T-helper 22 cell (primary cell): ENCODE measurements around the gene PARM1.
"Not testable (repeated sequence)": the region's sequence is repeated elsewhere in the genome, so short reads cannot be mapped to it uniquely, and the experiment has no call there.

Experiments
- DNase-seq: peaks from one replicate; pipeline ENCODE4 v3.0.0-alpha.2; 2020; ENCODE audit warnings: low read depth

Gene PARM1

DNA sequence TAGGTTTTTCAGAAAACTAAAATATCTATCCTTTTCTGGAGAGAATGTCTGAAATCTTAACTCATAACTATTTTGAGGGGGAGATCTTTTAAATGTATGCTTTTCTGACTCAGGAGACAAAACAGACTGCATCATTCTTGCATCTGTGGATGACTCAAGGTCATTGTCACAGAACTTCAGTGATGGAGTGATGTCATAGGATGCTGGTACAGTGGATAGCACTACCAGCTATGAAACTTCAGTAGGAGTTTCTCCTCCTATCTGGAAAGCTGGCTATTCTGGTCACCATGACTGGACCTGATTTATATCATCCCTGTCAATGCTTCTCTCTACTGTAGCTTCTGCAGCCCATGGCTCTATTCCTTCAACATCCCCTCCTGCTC lies 50.3 kb downstream of the PARM1 start:
- DNase-seq, result no peak

DNA sequence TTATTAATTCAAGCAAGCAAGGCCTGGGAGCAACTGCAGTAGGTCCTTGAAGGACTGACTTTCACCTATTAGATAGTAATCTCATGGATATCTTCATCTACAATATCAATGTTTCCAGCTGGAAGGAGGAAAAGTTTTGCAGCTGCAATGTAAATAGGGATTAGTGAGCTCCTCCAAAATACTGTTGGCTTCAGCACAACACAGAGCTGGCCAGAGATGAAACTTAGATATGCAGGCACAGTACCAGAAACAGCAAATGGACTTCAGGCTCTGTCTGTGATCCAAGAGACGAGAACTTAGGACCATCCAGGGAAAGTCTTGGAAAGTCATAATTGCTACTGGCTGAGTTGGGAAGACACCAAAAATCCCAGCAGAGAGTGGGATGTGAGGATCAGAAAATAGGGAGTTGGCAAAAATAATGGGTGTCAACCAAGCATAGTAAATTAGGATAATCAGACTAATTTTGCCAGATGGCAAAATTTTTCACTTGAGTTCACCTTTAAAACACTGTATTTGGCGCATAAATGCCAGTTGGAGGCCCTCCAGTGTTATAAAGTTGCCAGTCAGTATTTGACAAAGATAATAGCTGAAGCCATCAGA lies 57.5 kb downstream of the PARM1 start:
- DNase-seq, result no peak

DNA sequence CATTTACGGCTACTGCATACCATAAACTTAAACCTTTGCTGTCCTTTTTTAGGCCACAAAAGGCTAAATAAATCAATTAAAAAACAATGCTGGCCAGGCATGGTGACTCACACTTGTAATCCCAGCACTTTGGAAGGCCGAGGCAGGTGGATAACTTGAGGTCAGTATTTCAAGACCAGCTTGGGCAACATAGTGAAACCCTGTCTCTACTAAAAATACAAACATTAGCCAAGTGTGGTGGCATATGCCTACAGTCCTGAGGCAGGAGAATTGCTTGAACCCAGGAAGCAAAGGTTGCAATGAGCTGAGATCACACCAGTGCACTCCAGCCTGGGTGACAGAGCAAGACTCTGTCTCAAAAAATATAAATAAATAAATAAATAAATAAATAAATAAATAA lies 61.5 kb downstream of the PARM1 start:
- DNase-seq, result not testable (repeated sequence)

DNA sequence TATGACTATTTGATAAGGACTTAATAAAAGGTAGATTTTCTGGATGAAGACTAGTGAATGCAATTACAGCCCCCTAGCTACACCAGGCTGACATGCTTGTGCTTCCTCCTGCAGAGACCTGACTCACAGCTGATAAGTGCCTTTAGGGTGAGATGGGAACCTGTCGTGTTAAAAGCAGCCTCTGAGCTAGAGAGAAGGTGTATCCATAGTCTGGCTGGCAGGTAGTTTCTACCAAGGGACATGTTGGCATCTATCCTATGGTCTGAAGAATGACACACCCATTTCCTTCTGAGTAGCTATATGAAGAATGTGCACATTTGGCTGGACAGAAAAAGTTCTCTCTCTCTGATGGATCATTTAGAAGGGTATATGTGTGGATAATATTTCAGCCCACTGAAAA lies 64.1 kb downstream of the PARM1 start:
- no peak for DNase-seq

DNA sequence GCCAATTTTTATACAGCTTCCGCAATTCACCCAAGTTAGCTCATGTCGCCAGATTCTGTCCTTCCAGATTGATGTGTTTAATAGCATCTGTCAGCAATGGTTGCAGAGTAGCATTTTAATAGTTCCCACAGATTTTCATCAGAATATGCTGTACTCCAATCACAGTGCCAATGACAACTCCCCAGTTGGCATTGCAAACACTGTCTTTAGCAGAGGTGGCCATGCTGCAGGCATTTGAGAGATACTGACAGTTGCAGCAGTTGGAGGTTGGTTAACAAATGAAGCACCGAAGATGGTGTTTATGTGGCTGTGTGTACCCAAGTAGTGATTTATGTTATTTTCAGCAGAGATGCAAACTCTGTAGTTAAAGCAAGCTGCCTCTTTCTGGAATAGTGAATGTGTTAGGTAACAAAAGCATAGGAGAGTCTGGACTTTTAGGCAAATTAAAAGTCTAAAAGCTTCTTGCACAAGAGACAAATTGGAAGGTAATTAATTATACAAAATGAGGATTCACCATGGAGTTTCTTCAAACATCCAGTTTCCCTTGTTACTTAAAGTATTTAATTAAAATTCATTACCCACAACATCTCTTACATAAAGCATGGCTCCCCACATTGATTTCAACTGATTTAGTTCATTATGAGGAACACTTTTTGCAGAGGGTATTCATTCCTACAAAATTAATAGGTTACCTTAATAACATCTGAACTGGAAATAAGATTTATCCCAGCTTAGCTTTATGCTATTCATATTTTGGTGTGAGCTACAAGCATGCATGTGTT lies 65.2 kb downstream of the PARM1 start:
- no peak for DNase-seq

DNA sequence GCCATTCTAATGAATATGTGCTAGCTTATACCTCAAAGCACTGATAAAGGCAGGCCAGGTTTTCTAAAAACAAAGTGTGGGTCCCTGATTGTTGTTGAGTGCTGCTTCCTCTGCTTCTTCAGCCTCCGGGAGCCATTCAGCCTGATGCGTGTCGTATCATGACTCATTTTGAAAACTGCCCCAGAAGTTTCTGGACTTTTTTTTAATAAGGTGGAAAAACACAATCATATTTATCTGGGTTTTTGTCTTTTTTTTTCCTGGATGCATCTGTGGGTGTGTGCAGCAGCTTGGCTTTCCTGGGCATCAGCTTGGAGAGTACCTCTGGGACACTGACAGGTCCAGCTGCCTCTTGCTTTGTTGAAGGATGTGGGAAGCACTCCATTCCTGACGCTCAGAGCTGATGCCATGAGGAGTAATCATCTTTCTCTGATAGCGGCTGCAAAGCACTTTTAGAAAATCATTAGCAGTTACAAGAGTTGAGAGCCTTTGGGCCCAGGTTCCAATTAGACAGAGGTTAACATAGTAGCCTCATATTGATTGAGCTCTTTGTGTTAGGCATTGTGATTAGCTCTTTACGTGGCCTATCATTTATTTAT lies 66.9 kb downstream of the PARM1 start:
- no peak for DNase-seq

DNA sequence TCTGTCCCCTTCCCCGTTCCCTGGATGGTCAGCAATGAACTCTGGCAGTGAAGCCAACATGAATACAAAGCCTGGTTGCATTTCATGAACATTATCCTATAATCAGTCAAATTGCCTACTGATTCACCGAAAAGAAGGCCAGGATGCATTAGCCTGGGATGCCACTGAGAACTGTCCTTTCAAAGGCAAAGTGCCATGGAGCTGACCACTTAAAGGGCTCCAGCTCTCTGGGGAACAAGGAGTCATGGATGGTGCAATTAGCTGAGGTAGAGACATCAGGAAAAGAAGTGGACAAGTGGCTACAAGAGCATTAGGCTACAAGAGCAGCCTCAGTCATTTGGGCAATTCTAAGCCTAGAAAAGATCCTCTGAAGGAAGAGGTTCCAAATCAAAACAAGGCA lies 69.0 kb downstream of the PARM1 start:
- no peak for DNase-seq

DNA sequence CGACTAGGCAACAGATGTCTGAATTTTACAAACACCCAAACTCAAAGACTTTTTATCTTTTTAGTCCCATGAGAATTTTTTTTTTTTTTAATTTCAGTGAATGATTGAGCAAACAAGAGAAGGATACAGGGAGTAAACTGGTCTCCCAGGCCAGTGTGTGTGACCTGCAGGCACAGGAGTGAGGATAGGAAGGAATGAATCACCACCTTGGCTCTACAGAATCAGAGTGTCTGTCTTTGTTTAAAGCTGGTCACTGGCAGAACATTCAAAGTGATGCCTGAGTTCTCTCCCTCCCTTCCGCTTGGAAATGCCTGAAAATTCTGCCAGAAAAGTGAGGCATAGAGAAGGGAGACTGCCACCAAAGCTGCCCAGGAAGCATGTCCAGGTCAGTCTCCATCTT lies 69.5 kb downstream of the PARM1 start:
- DNase-seq, result no peak

DNA sequence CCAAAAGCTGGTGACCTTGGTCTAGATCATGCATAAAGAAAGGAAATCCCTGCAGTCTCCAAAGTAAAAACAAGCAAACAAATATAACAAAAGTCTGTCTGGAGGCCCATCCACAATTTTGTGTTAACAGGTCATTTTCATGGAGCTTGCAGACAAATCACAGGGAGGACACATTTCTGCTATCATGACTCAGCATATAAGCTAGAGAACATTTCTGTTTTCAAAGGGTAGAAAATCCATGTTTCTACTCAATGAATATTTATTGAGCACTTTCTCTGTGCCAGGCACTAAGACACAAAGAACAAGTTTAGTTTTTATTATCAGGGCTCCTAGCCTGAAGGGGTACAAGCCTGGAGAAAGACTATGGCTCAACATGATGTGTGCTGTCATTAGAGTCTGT lies 71.1 kb downstream of the PARM1 start:
- DNase-seq, result no peak

DNA sequence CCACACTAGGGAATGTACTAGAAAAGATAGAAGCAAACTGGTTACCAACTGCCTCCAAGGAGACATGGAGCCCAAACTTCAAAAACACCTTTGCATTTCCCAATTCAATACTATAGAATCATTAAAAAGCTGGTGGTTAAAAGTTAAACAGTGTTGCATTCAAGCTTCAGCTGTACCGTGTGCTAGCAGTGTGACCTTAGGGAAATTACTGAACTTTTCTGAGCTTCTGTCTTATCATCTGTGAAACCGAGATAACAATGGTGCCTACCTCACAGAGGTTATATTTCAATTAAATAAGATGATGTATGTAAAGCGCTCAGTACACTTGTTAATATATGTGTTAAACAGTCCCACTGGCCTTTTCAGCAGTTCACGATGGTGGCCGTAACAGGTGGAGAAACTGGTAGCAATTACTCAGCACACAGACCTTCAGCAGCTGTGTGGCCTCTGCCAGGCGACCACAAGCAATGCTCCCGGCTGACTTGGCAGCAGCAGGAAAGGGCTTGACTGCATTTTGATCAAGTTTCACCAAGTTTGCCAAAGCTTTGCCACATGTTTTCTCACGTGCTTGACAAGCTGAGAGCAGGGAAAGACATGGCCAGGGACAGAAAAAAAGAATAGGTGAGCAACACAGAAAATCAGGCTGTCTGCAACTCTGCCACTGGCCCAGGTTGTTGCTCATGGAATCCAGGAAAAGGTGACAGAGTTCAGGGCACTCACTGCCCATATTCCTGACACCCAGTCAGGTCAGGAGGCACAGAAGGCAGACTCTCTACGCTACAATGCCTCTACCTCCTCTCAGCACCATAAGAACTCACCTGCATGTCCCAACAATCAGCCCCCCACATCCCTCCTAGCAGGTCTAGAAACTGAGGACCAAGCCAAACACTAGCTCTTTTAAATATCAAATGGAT lies 72.1 kb downstream of the PARM1 start:
- DNase-seq, result no peak

DNA sequence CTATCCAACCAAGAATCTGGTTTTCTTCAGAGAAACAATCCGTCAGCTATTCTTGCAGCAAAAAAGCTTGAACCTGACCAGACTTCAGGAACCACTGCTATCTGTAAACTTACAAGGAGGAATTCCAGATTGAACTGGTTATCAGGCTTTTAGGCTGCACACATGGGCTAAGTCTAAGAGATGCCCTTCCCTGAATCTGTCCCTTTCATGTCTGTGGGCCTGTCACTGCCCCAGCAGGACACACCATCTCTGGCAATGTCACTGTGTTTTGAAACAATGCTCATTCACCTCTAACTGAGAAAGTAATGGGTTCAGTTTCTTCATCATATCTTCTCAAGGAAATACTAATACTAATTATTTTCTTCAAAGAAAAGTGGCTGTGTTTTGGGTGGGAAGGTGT lies 72.8 kb downstream of the PARM1 start:
- DNase-seq, result no peak

DNA sequence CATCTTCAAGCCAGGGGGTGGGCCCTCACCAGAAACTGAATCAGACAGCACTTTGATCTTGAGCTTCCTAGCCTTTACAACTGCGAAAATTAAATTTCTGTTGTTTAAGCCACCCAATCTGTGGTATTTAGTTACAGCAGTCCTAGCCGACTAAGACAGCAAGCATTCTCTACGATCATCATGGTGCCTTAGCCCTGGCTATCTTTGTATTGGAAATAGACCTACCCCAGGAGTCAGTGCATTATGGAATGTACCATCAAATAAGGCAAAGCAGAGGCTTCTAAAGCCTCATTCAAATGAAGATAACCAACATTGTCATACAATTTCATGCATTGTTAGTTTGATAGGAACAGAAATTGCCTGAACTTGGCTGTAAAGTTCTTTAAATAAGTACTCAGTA lies 75.0 kb downstream of the PARM1 start:
- DNase-seq, result no peak

DNA sequence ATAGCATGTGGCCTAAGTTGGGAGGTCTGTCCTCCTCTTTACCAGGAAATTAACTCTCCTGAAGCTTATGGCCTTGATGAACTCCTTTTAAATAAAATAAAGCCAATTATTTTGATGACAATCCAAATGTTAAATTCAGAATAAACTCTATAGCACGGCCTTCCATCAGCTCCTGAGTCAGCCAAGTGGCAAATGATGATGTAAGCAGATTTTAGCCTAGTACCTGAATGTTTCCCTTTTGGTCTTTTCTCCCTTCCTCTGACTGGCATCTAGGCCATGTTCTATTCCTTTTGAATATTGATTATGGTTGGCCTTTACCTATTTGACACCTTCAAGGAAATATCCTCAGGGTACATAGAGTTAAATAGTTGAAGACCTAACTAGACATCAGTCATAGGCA lies 76.2 kb downstream of the PARM1 start:
- DNase-seq, result no peak

DNA sequence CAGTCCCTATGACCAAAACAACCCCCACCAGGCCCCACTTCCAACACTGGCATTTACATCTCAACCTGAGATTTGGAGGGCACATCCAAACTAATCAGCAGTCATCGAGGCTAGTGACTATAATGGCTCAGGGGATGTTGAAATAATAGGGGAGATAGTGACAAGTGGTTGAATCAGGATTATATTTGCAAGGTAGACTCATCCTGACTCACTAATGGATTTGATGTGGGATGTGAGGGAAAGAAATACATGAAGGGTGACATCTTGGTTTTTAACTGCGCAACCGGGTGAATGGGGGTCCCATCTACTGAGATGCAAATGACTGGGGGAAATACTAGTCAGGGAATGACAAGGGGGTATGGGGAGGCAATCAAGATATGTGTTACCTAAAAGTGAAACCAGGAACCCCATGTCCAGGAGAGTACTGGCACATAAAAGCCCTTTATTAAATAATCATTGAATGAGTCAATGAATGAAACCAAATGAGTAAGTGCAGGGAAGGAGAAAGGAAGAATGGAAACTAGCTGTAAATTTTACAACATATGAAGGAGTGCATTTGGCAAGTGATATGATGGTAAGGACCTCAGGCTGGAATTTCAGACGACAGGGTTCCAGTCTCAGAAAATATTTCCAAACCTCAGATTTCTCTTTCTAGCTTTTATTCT lies 78.3 kb downstream of the PARM1 start:
- no peak for DNase-seq

DNA sequence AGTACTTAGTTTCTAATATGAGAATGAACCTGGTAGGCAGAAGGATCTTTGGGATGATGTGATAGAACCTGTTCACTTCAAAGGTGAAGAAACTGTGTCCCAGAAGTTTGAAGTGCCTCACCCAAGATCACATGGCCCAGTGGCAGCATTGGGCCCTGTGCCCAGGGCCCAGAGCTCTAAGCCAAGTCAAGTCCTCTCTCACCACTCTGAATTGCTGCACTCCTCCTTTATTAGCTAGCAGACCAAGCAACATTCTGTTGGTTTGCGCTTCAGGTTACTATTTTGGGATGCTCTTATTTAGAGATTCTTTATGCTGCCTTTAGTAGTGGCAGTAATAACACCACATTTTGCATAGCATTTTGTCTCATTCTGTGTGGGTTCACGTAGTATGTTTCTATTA lies 82.7 kb downstream of the PARM1 start:
- DNase-seq, result no peak

DNA sequence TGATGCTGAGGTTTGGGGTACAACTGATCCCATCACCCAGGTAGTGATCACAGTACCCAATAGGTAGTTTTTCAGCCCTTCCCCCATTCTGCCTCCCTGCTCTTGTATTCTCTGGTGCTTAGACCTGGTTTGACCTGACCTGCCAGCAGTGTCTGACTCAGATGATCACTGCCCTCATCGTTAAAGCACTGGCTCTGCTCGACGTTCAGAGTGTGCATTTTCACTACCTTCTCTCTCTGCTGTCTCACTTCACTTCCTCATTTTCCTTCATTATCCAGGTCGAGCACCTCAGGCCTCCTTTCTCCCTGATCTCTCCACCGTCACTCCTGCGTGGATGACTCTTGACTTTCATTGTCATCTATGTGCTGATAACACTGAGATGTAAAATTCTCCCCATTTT lies 83.6 kb downstream of the PARM1 start:
- no peak for DNase-seq

DNA sequence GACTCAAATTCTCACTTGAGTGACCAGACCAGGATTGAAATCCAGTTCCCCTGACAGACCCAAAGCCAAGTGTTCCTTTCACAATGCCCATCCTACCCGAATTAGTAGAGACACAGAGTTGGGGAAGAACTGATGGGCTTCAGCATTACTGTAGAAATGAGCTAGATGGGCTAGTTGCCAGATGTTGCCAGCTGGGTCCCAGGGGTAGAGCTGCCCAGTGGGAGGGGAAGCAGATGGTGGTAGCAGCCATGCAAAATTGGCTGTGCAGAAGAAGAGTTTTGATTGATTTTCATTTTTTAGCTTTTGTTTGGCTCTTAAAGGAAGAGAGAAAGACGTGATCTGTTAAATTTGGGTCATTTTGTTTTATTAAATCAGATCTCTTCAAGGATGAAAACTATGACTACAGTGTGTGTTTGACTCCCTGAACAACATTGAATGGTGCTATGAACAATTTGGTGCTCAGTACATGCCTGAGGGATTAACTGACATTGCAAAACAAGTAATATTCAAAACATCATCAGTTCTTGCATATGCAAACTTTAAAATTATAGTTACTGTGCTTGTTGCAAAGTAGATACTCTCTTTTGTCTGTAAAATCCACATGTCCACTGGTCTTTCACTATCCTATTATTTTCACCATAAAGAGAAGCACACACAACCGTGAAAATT lies 86.0 kb downstream of the PARM1 start:
- DNase-seq, result no peak

DNA sequence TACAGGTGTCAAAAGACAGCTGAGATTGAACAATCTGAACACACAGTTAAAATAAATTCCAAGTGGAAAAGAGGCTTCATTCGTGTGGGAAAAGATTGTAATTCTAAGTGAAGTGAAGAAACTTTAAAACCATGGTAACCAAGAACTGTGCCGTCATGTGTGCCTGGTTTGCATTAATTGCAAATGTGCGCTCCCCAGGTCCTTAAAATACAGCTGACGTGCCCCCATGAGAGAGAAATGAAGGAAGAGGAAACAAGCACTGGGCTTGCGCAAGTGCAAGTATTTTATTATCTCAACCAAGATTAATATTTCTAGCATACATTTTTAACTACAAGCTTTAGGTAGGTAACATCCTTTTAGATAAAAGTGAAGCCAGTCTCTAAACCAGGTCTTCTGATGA lies 92.5 kb downstream of the PARM1 start:
- DNase-seq, result no peak

DNA sequence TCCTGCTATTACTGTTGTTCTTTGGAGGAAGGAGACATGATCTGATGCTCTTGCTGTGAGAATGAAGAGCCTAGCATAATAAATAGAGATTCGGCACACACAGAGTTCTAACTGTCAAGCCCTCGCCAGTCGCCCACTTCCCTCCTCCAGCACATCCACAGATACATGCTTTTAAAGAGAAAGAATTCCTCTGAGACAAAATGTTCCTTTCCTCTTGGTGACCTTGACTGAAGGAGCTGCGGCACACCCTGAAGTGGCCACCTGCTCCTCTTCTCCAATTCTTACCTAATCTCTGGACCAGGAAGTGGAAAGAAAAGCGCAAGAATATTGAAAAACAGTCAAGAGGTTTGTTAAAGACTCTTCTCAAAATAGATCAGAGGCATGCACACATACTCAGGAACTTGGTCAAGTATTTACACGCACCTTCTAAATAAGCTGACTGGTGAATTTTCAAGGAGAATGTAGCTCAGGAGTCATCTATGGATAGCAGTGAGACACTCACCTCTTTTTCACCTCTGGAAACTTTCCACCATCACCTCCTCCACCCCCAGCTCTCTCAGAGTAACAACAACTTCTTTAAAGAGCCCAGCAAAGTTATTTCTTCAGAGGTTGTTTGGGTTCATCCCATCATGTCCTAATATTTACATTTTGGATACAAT lies 95.4 kb downstream of the PARM1 start:
- DNase-seq, result no peak

DNA sequence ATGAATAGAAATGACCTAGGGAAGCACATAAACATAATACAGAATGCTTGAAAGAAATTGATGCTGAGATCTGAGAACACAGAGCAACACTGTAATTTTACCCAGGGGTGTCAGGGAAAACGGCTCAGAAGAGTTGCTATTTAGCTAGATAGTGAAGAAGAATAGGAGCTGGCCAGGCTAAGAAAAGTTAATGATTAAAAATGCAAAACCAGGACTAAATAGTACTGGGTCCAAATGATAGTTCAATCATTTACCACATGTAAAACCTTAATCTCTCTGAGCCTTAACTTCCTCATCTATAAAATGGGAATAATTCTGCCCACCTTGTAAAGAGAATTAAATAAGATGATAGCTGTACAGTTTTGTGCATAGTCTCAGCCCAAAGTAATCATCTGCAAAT lies 97.1 kb downstream of the PARM1 start:
- DNase-seq, result no peak

DNA sequence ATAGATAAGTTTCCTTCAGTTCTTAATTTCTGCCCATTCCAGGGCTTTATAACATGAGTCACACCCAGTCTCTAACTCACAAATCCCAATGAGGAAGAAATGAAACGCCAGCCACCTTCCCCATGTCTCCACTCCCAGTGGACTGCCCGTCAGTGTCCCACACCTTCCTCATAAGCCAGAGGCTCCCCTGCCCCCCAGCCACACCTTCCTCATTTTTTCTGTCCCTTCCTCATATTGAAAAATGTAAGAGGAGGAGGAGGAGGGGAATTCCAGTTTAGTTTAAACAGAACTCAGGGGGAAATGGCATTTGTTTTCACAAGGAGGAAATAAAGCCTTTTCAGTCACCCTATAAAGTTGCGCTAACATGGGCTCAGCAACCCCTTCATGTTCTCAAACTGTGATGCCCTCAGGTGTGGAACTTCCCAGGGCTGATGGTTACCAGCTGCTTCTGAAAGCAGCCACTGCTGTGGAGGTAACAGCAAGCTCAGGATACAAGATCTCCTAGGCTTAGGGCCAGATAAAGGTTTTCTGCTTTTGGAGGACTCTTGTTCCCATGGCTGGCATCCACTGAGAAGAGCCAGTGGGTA lies 97.8 kb downstream of the PARM1 start:
- DNase-seq, result no peak
